GM23338 (cell line): ENCODE data around the gene GALNT4. TPM values are rescaled to one million over a fixed set of nuclear protein-coding genes. Genes with fewer than 3 reads are reported as not detected.

Source experiments
- CREB1 ChIP-seq: fragments of 250-450 bp; sonication (Bioruptor Pico); IDR thresholded peaks from 2 replicates; pipeline ENCODE4 v1.5.0; 2020; ENCODE audit warnings: low read depth, mild to moderate bottlenecking, moderate library complexity
- EZH2 ChIP-seq: fragments of 200-600 bp; sonication (generic); IDR thresholded peaks from one replicate; pipeline ENCODE4 v1.8.0; 2017; ENCODE audit warnings: antibody characterized with exemption, mild to moderate bottlenecking, low read depth; ENCODE audit not compliant: unreplicated experiment
- EZH2phosphoT487 ChIP-seq: fragments of 200-600 bp; sonication (generic); IDR thresholded peaks from one replicate; pipeline ENCODE4 v1.8.1; 2018; ENCODE audit warnings: antibody characterized with exemption; ENCODE audit not compliant: unreplicated experiment
- JUNB ChIP-seq: IDR thresholded peaks from one replicate; pipeline ENCODE4 v1.6.1; 2016; ENCODE audit warnings: antibody characterized with exemption; ENCODE audit not compliant: unreplicated experiment
- NANOG ChIP-seq: IDR thresholded peaks from 2 replicates; pipeline ENCODE4 v1.6.1; 2016; ENCODE audit warnings: antibody characterized with exemption, borderline replicate concordance
- POLR2AphosphoS5 ChIP-seq: IDR thresholded peaks from 2 replicates; pipeline ENCODE4 v1.6.1; 2016; ENCODE audit warnings: antibody characterized with exemption, low read depth
- REST ChIP-seq: IDR thresholded peaks from one replicate; pipeline ENCODE4 v1.6.1; 2018; ENCODE audit warnings: antibody characterized with exemption; ENCODE audit not compliant: unreplicated experiment
- STAT1 ChIP-seq: IDR thresholded peaks from one replicate; pipeline ENCODE4 v1.6.1; 2016; ENCODE audit warnings: antibody characterized with exemption; ENCODE audit not compliant: unreplicated experiment
- ZNF331 ChIP-seq: fragments of 250-450 bp; sonication (Bioruptor Pico); IDR thresholded peaks from 2 replicates; pipeline ENCODE4 v1.5.0; 2020; ENCODE audit warnings: low read depth, mild to moderate bottlenecking, moderate library complexity
- polyA plus RNA-seq: library from polyadenylated mRNA; unstranded; fragments of >200 nt; fragmentation: Nextera tagmentation; extraction: Ambion mirVana; gene quantifications from 2 replicates; pipeline ENCODE4 v1.2.1, GENCODE V29; 2016
- small RNA-seq: library from RNA; depleted of rRNA; stranded (forward); fragments of <200 nt; gene quantifications from one replicate; pipeline ENCODE3, GENCODE V24; 2014; ENCODE audit warnings: low replicate concordance
- total RNA-seq: library from RNA; depleted of rRNA; stranded (reverse); fragments of >200 nt; shearing (Covaris generic); gene quantifications from 2 replicates; pipeline ENCODE4 v1.2.3, GENCODE V29; 2014; rRNA removed
- TF ChIP-seq, protein P1 (sequence below): IDR thresholded peaks from 2 replicates; pipeline ENCODE4 v1.6.1; 2016; ENCODE audit warnings: antibody characterized with exemption
- TF ChIP-seq, protein P2 (sequence below), 2 experiments: fragments of 200-600 bp in 1 of 2; sonication (generic) in 1 of 2; conservative IDR thresholded peaks; 2 replicates each; pipeline versions ENCODE4 v1.5.1 to v1.6.1; 2016 to 2017; ENCODE audit warnings: antibody characterized with exemption in 2 of 2, low read depth in 2 of 2, mild to moderate bottlenecking in 2 of 2, moderate library complexity in 1 of 2

The GALNT4 gene
- total and polyA plus RNA-seq, 2 experiments from 2014 or later, result 1.1 to 2.4 TPM

DNA sequence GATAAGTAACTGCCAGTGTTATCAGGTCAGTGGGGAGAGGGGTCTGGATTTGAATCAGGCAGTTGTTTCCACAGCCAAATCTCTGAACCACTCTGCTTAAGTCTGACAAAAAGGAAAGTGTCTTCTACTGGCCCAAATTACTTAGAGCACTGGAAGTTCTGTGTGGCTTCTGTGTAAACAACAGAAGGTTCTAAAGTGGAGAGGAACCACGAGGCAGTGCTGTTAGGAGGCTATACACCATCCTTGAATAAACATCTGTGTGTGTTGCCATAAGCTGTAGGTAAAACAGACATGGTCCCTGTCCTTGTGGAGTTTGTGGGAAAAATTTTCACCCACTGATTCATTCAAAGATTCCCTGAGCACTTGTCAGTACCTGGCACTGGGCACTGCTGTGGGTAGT lies 50.0 kb downstream of the GALNT4 start (continued):
- TF ChIP-seq, protein P1, sequence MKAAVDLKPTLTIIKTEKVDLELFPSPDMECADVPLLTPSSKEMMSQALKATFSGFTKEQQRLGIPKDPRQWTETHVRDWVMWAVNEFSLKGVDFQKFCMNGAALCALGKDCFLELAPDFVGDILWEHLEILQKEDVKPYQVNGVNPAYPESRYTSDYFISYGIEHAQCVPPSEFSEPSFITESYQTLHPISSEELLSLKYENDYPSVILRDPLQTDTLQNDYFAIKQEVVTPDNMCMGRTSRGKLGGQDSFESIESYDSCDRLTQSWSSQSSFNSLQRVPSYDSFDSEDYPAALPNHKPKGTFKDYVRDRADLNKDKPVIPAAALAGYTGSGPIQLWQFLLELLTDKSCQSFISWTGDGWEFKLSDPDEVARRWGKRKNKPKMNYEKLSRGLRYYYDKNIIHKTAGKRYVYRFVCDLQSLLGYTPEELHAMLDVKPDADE, result no peak
- TF ChIP-seq EZH2phosphoT487, result no peak
- no peak for TF ChIP-seq NANOG
- TF ChIP-seq POLR2AphosphoS5, result no peak
- no peak for TF ChIP-seq JUNB
- no peak for TF ChIP-seq STAT1
- TF ChIP-seq, protein P2, sequence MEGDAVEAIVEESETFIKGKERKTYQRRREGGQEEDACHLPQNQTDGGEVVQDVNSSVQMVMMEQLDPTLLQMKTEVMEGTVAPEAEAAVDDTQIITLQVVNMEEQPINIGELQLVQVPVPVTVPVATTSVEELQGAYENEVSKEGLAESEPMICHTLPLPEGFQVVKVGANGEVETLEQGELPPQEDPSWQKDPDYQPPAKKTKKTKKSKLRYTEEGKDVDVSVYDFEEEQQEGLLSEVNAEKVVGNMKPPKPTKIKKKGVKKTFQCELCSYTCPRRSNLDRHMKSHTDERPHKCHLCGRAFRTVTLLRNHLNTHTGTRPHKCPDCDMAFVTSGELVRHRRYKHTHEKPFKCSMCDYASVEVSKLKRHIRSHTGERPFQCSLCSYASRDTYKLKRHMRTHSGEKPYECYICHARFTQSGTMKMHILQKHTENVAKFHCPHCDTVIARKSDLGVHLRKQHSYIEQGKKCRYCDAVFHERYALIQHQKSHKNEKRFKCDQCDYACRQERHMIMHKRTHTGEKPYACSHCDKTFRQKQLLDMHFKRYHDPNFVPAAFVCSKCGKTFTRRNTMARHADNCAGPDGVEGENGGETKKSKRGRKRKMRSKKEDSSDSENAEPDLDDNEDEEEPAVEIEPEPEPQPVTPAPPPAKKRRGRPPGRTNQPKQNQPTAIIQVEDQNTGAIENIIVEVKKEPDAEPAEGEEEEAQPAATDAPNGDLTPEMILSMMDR (conservative IDR thresholded peaks at IDR 0.05; ENCODE audit: low read depth in 2 of 2), result no peak
- no peak for TF ChIP-seq ZNF331
- TF ChIP-seq EZH2, result no peak
- no peak for TF ChIP-seq CREB1 (CRISPR knock-in tag)
- TF ChIP-seq REST, result no peak

Small RNAs within 50 kb of the gene (small RNA-seq; reads per million reads assigned to genes)
- gene AC025034.2, result not detected
- not detected for gene POC1B-GALNT4

Other genes with a start within 250 kb of the GALNT4 start
- gene DUSP6, start 172.3 kb downstream of the GALNT4 start, total RNA-seq, result 153 and 191 TPM in 2 replicates
- gene DUSP6, start 172.3 kb downstream of the GALNT4 start, polyA plus RNA-seq, result 100 and 117 TPM in 2 replicates
- 17.2 and 17.5 TPM in 2 replicates for gene POC1B, start 1.3 kb upstream of the GALNT4 start, total RNA-seq
- gene POC1B, start 1.3 kb upstream of the GALNT4 start, polyA plus RNA-seq, result 9.0 and 11.8 TPM in 2 replicates
- 20.4 and 42.3 TPM in 2 replicates for gene ATP2B1, start 184.0 kb upstream of the GALNT4 start, total RNA-seq
- gene ATP2B1, start 184.0 kb upstream of the GALNT4 start, polyA plus RNA-seq, result 27.4 and 39.3 TPM in 2 replicates